Parathyroid adenoma (tissue), 2 donors: ENCODE measurements around the gene KIF23.

Source experiments
- H2AFZ ChIP-seq: fragments of 300-600 bp; sonication (generic); one replicate; pipeline ENCODE4 v1.7.0; 2017; ENCODE audit warnings: antibody characterized with exemption, mild to moderate bottlenecking
- H3K27ac ChIP-seq: fragments of 300-600 bp; sonication (generic); one replicate; pipeline ENCODE4 v1.7.0; 2017
- H3K27me3 ChIP-seq: fragments of 300-600 bp; sonication (generic); one replicate; pipeline ENCODE4 v1.7.0; 2017; ENCODE audit warnings: low read length; ENCODE audit not compliant: control insufficient read depth, insufficient read depth
- H3K36me3 ChIP-seq: fragments of 300-600 bp; sonication (generic); one replicate; pipeline ENCODE4 v1.7.0; 2017; ENCODE audit warnings: low read length; ENCODE audit not compliant: control insufficient read depth, insufficient read depth
- H3K4me1 ChIP-seq: fragments of 300-600 bp; sonication (generic); one replicate; pipeline ENCODE4 v1.7.0; 2017; ENCODE audit warnings: control low read depth
- H3K4me2 ChIP-seq: fragments of 300-600 bp; sonication (generic); one replicate; pipeline ENCODE4 v1.7.0; 2017; ENCODE audit warnings: low read length
- H3K4me3 ChIP-seq: fragments of 300-600 bp; sonication (generic); one replicate; pipeline ENCODE4 v1.7.0; 2017; ENCODE audit warnings: low read depth, low read length
- H3K79me2 ChIP-seq: fragments of 300-600 bp; sonication (generic); one replicate; pipeline ENCODE4 v1.7.0; 2017; ENCODE audit warnings: control low read depth
- H3K9ac ChIP-seq: fragments of 300-600 bp; sonication (generic); one replicate; pipeline ENCODE4 v1.7.0; 2017; ENCODE audit warnings: mild to moderate bottlenecking
- H3K9me3 ChIP-seq: fragments of 300-600 bp; sonication (generic); one replicate; pipeline ENCODE4 v1.7.0; 2017; ENCODE audit warnings: low read length; ENCODE audit not compliant: control insufficient read depth
- CTCF ChIP-seq: fragments of 300-600 bp; sonication (generic); IDR thresholded peaks from one replicate; pipeline ENCODE4 v1.7.0; 2017; ENCODE audit warnings: antibody characterized with exemption, mild to moderate bottlenecking
- donor health status: primary hyperparathyroidism.

KIF23 gene

GRCh38 chr15:69489073-69489571 is 75.0 kb downstream of the KIF23 start:
- peaks cover 6% of the 10 kb centered on the region for H3K4me1 ChIP-seq
- no peaks in the 10 kb centered on the region for H3K27me3 ChIP-seq
- H3K4me2 ChIP-seq: no peak overlapping the region
- no peaks in the 10 kb centered on the region for H3K79me2 ChIP-seq
- TF ChIP-seq CTCF: no peak
- no peaks in the 10 kb centered on the region for H3K9me3 ChIP-seq
- H3K36me3 ChIP-seq: no peaks in the 10 kb centered on the region
- no peak overlapping the region for H3K4me3 ChIP-seq
- H2AFZ ChIP-seq: no peak overlapping the region
- H3K27ac ChIP-seq: no peak overlapping the region
- no peak overlapping the region for H3K9ac ChIP-seq

DNA sequence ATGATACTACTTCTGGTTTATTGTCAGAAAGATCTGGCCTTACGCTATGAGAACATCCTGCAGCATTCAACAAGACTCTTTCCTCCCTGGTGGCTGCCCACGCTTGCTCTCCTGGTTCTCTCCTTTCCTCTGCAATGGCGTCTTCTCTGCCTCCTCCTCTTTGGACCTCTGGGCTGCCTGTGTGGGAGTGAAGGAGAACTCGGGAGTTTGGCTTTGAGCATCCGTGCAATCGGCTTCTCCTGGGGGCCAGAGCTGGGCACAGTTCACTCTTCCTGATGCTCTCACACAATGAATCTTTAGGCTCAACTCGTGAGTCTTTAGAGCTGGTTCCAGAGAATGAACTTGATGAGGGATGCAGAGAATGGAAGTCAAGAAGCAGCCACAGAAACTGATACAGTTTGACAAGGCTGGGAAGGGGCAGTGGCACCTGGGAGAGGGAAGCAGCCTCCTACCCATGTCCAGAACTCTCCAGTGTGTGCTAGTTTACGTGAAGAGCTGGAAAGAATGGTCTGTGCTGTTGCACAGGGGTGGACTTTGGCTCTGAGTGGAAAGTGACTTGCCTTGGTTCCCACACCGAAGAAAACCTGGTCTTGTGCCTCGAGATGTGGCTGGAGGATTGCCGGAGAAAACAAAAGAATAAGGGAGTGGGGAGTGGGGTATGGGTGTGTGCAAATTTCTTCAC is 76.3 kb downstream of the KIF23 start:
- H3K9ac ChIP-seq: no peak overlapping the region
- no peaks in the 10 kb centered on the region for H3K27me3 ChIP-seq
- H3K27ac ChIP-seq: no peak overlapping the region
- H3K4me1 ChIP-seq: no peaks in the 10 kb centered on the region
- H3K4me3 ChIP-seq: no peak overlapping the region
- H2AFZ ChIP-seq: no peak overlapping the region
- H3K9me3 ChIP-seq: no peaks in the 10 kb centered on the region
- no peaks in the 10 kb centered on the region for H3K36me3 ChIP-seq
- no peaks in the 10 kb centered on the region for H3K79me2 ChIP-seq
- no peak for TF ChIP-seq CTCF
- H3K4me2 ChIP-seq: no peak overlapping the region

DNA sequence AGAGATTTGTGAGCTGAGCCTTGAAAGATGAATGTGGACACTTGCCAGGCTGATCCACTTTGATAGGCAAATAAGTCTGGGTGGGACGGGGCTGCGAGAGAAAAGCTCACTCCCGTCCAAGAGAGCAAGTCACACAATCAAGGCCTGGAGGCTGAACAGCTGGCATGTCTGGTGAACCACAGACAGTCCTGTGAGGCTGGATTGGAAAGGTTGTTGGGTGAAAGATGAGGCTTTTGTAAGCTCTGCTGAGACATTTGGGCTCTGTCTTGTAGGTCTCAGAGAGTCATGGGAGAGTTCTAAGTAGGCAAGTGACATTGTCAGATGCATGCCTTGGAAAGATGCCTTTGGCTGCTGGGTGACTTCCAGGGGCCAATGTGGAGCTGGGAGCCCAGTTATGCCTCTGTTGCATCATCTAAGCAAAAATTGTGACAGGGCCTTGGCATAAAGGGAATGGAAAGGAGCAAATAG is 76.9 kb downstream of the KIF23 start:
- Histone ChIP-seq H3K79me2 (no peaks in the 10 kb centered on the region), H3K9ac (no peak overlapping the region), H3K4me3 (no peak overlapping the region), H3K27me3 (no peaks in the 10 kb centered on the region), H3K9me3 (no peaks in the 10 kb centered on the region), H3K4me2 (no peak overlapping the region), H3K4me1 (no peaks in the 10 kb centered on the region), H3K27ac (no peak overlapping the region), H3K36me3 (no peaks in the 10 kb centered on the region), H2AFZ (no peak overlapping the region)
- no peak for TF ChIP-seq CTCF

GRCh38 chr15:69493406-69493805 is 79.3 kb downstream of the KIF23 start:
- Histone ChIP-seq H2AFZ (no peak overlapping the region), H3K27me3 (no peaks in the 10 kb centered on the region), H3K27ac (no peak overlapping the region), H3K36me3 (no peaks in the 10 kb centered on the region), H3K79me2 (no peaks in the 10 kb centered on the region), H3K9ac (no peak overlapping the region), H3K9me3 (no peaks in the 10 kb centered on the region), H3K4me3 (no peak overlapping the region), H3K4me1 (no peaks in the 10 kb centered on the region), H3K4me2 (no peak overlapping the region)
- no peak for TF ChIP-seq CTCF

- Histone ChIP-seq H3K79me2 (no peaks in the 10 kb centered on the region), H3K36me3 (no peaks in the 10 kb centered on the region)
Observed at GRCh38 chr15:69496001-69496400, 81.9 kb downstream of the KIF23 start.

More at GRCh38 chr15:69496001-69496400, 81.9 kb downstream of the KIF23 start:
- no peak overlapping the region for H2AFZ ChIP-seq
- H3K4me3 ChIP-seq: no peak overlapping the region
- H3K27me3 ChIP-seq: no peaks in the 10 kb centered on the region
- H3K9ac ChIP-seq: no peak overlapping the region
- no peaks in the 10 kb centered on the region for H3K9me3 ChIP-seq
- TF ChIP-seq CTCF: no peak
- no peaks in the 10 kb centered on the region for H3K4me1 ChIP-seq
- H3K27ac ChIP-seq: no peak overlapping the region
- no peak overlapping the region for H3K4me2 ChIP-seq
